Astrocyte (in vitro differentiated cells and primary cell): Measurements from ENCODE around the gene ALKBH4. TPM values are rescaled to one million over a fixed set of nuclear protein-coding genes. Genes with fewer than 3 reads are reported as not detected.

Experiments
- DNase-seq: peaks from one replicate; pipeline ENCODE4 v3.0.0-alpha.2; 2010; ENCODE audit warnings: low read depth
- FAIRE-seq: peaks from 2 replicates; lab custom pipeline; 2011; peaks lifted over from hg19 to GRCh38; lab: Jason Lieb, UNC
- H2AFZ ChIP-seq: 2 replicates; pipeline ENCODE4 v1.6.0; 2012; ENCODE audit warnings: low read depth, low read length, inconsistent platforms
- H3K27ac ChIP-seq: 2 replicates; pipeline ENCODE4 v1.5.1; 2011; ENCODE audit warnings: low read depth, low read length, inconsistent platforms
- H3K27me3 ChIP-seq: 2 replicates; pipeline ENCODE4 v1.6.0; 2011; ENCODE audit warnings: low read length, inconsistent platforms; ENCODE audit not compliant: insufficient read depth
- H3K36me3 ChIP-seq: 2 replicates; pipeline ENCODE4 v1.5.1; 2011; ENCODE audit warnings: low read length, inconsistent platforms; ENCODE audit not compliant: insufficient read depth
- H3K4me1 ChIP-seq: 2 replicates; pipeline ENCODE4 v1.5.1; 2011; ENCODE audit warnings: low read length, inconsistent platforms; ENCODE audit not compliant: insufficient read depth
- H3K4me2 ChIP-seq: 2 replicates; pipeline ENCODE4 v1.6.0; 2012; ENCODE audit warnings: low read length, inconsistent platforms
- H3K4me3 ChIP-seq: 2 replicates; pipeline ENCODE4 v1.5.1; 2011; ENCODE audit warnings: low read depth, mild to moderate bottlenecking, low read length, inconsistent platforms; ENCODE audit not compliant: insufficient read depth
- H3K79me2 ChIP-seq: 2 replicates; pipeline ENCODE4 v1.6.0; 2012; ENCODE audit warnings: mild to moderate bottlenecking, low read length, inconsistent platforms; ENCODE audit not compliant: insufficient read depth
- H3K9ac ChIP-seq: 2 replicates; pipeline ENCODE4 v1.6.0; 2012; ENCODE audit warnings: mild to moderate bottlenecking, low read length, inconsistent platforms
- H3K9me3 ChIP-seq: 2 replicates; pipeline ENCODE4 v1.5.1; 2012; ENCODE audit warnings: low read depth, mild to moderate bottlenecking, low read length, inconsistent platforms; ENCODE audit not compliant: insufficient read depth
- H4K20me1 ChIP-seq: 2 replicates; pipeline ENCODE4 v1.6.0; 2012; ENCODE audit warnings: low read length, inconsistent platforms; ENCODE audit not compliant: insufficient read depth
- H3K27ac Mint-ChIP-seq: one replicate; pipeline ENCODE4 v1.8.0; 2021; ENCODE audit warnings: mild to moderate bottlenecking, mixed read lengths; ENCODE audit not compliant: unreplicated experiment
- H3K27me3 Mint-ChIP-seq: one replicate; pipeline ENCODE4 v1.8.0; 2021; ENCODE audit warnings: low read depth, mixed read lengths; ENCODE audit not compliant: unreplicated experiment
- H3K36me3 Mint-ChIP-seq: one replicate; pipeline ENCODE4 v1.8.0; 2021; ENCODE audit warnings: low read depth, mixed read lengths; ENCODE audit not compliant: unreplicated experiment
- H3K4me1 Mint-ChIP-seq: one replicate; pipeline ENCODE4 v1.8.0; 2021; ENCODE audit warnings: low read depth, mixed read lengths; ENCODE audit not compliant: unreplicated experiment
- H3K4me3 Mint-ChIP-seq: one replicate; pipeline ENCODE4 v1.8.0; 2021; ENCODE audit warnings: mild to moderate bottlenecking, moderate library complexity, mixed read lengths; ENCODE audit not compliant: unreplicated experiment
- H3K9me3 Mint-ChIP-seq: one replicate; pipeline ENCODE4 v1.8.0; 2021; ENCODE audit warnings: mild to moderate bottlenecking, mixed read lengths; ENCODE audit not compliant: unreplicated experiment
- CTCF ChIP-seq: IDR thresholded peaks from 2 replicates; pipeline ENCODE4 v1.5.1; 2011; ENCODE audit warnings: low read depth, mild to moderate bottlenecking, inconsistent platforms, low read length, moderate library complexity; ENCODE audit not compliant: insufficient read depth
- EZH2 ChIP-seq: IDR thresholded peaks from 2 replicates; pipeline ENCODE4 v1.6.1; 2012; ENCODE audit warnings: mild to moderate bottlenecking, low read length, inconsistent platforms; ENCODE audit not compliant: insufficient read depth
- microRNA-seq: library from miRNA; unstranded; fragments of <30 nt; microRNA quantifications from one replicate; pipeline ENCODE4 v1.2.0, GENCODE V29; 2020
- total RNA-seq: library from RNA; stranded (reverse); gene quantifications from 2 replicates; pipeline ENCODE4 v1.2.1, GENCODE V29; 2021

Gene ALKBH4
- total RNA-seq, 1 donor from 2014 or later: 8.7 TPM

GRCh38 chr7:102407910-102408309 lies 56.8 kb downstream of the ALKBH4 start:
- no peak for TF ChIP-seq CTCF
- no peak for TF ChIP-seq EZH2
- Histone ChIP-seq H2AFZ (no peak overlapping the region), H3K27ac (no peak overlapping the region), H3K79me2 (peaks cover 7% of the 10 kb centered on the region), H3K4me2 (no peak overlapping the region), H3K36me3 (peaks cover 50% of the 10 kb centered on the region), H3K4me1 (no peaks in the 10 kb centered on the region), H3K27me3 (no peaks in the 10 kb centered on the region), H4K20me1 (peaks cover 56% of the 10 kb centered on the region), H3K4me3 (no peak overlapping the region), H3K9ac (no peak overlapping the region), H3K9me3 (no peaks in the 10 kb centered on the region)
- Mint-ChIP-seq H3K9me3 (peaks cover 2% of the 10 kb centered on the region), H3K36me3 (peaks cover 36% of the 10 kb centered on the region), H3K27ac (no peak overlapping the region), H3K27me3 (no peaks in the 10 kb centered on the region), H3K4me1 (no peaks in the 10 kb centered on the region), H3K4me3 (no peak overlapping the region)
- FAIRE-seq (no peak), DNase-seq (no peak)

Small RNA genes lying within 50 kb of the gene (microRNA-seq; reads per million reads assigned to microRNA genes)
- gene MIR4467: 3.3 reads per million, percentile 9 among the genes with 10 or more reads in this experiment
- 5.5 reads per million, percentile 23 among the genes with 10 or more reads in this experiment for gene MIR5090

Other genes with a start within 250 kb of the ALKBH4 start
- gene SH2B2, start 178.0 kb downstream of the ALKBH4 start, total RNA-seq: 3.4 and 5.6 TPM in 2 replicates
- not detected in 2 replicates for gene SPDYE6, start 108.4 kb downstream of the ALKBH4 start, total RNA-seq
- gene PRKRIP1, start 68.5 kb downstream of the ALKBH4 start, total RNA-seq: 35.1 and 37.3 TPM in 2 replicates
- gene ORAI2, start 31.3 kb downstream of the ALKBH4 start, total RNA-seq: 57.6 and 64.4 TPM in 2 replicates
- 26.2 and 28.5 TPM in 2 replicates for gene LRWD1, start 121 bp upstream of the ALKBH4 start, total RNA-seq
- gene POLR2J, start 14.1 kb upstream of the ALKBH4 start, total RNA-seq: 36.9 and 41.4 TPM in 2 replicates
- gene RASA4B, start 52.9 kb upstream of the ALKBH4 start, total RNA-seq: 1.1 and 1.7 TPM in 2 replicates
- gene UPK3BL2, start 78.8 kb upstream of the ALKBH4 start, total RNA-seq: 3.3 and 3.4 TPM in 2 replicates
- gene SPDYE2, start 86.4 kb upstream of the ALKBH4 start, total RNA-seq: not detected in 2 replicates
- 10.0 and 12.2 TPM in 2 replicates for gene POLR2J3, start 107.7 kb upstream of the ALKBH4 start, total RNA-seq
- gene RASA4, start 151.9 kb upstream of the ALKBH4 start, total RNA-seq: 5.0 and 7.2 TPM in 2 replicates
- 9.1 and 12.2 TPM in 2 replicates for gene UPK3BL1, start 177.9 kb upstream of the ALKBH4 start, total RNA-seq
- gene SPDYE2B, start 185.5 kb upstream of the ALKBH4 start, total RNA-seq: not detected in 2 replicates
- gene POLR2J2, start 206.8 kb upstream of the ALKBH4 start, total RNA-seq: 3.1 and 3.6 TPM in 2 replicates